Measurements from ENCODE around the gene ZNF792. TPM values are rescaled to one million over a fixed set of nuclear protein-coding genes. Genes with fewer than 3 reads are reported as not detected.
"Not testable (repeated sequence)": the region's sequence is repeated elsewhere in the genome, so short reads cannot be mapped to it uniquely, and the experiment has no call there.

Gene ZNF792
- total RNA-seq, 1 donor from 2014 or later: 5.0 TPM

- H3K4me1 Mint-ChIP-seq: no peaks in the 10 kb centered on the region
- H3K27ac Mint-ChIP-seq: no peak overlapping the region
- intact Hi-C loops (cut with micrococcal nuclease): no loop called here
- H3K4me3 Mint-ChIP-seq: no peak overlapping the region
- no peaks in the 10 kb centered on the region for H3K27me3 Mint-ChIP-seq
- H3K9me3 Mint-ChIP-seq: peaks cover 34% of the 10 kb centered on the region
- no peak for DNase-seq
- peaks cover 47% of the 10 kb centered on the region for H3K36me3 Mint-ChIP-seq (ENCODE audit: low read depth)
Measured at GRCh38 chr19:34943861-34944573, 20.0 kb downstream of the ZNF792 start.

- H3K9me3 Mint-ChIP-seq: peaks cover 18% of the 10 kb centered on the region
- H3K27me3 Mint-ChIP-seq: no peaks in the 10 kb centered on the region
- no peaks in the 10 kb centered on the region for H3K4me1 Mint-ChIP-seq
- intact Hi-C loops (cut with micrococcal nuclease): no loop called here
- peaks cover 55% of the 10 kb centered on the region for H3K36me3 Mint-ChIP-seq (ENCODE audit: low read depth)
- H3K4me3 Mint-ChIP-seq: no peak overlapping the region
- H3K27ac Mint-ChIP-seq: no peak overlapping the region
- no peak for DNase-seq
Measured at GRCh38 chr19:34938886-34939285, 25.1 kb downstream of the ZNF792 start.

GRCh38 chr19:34936184-34936583 lies 27.8 kb downstream of the ZNF792 start:
- no peak for DNase-seq
- intact Hi-C loops (cut with micrococcal nuclease): no loop called here
- Mint-ChIP-seq H3K4me3 (no peak overlapping the region), H3K4me1 (no peaks in the 10 kb centered on the region), H3K27ac (no peak overlapping the region), H3K9me3 (peaks cover 11% of the 10 kb centered on the region), H3K27me3 (no peaks in the 10 kb centered on the region), H3K36me3 (ENCODE audit: low read depth) (peaks cover 51% of the 10 kb centered on the region)

- peaks cover 43% of the 10 kb centered on the region for H3K36me3 Mint-ChIP-seq (ENCODE audit: low read depth)
- DNase-seq: no peak
Measured at GRCh38 chr19:34932494-34932893, 31.5 kb downstream of the ZNF792 start.

GRCh38 chr19:34926685-34927375 lies 37.2 kb downstream of the ZNF792 start, which contains the start of gene ZNF30:
Gene ZNF30 (plus strand): TSS chr19:34926903. CDS start chr19:34929948, 3,045 bp downstream.
- Mint-ChIP-seq H3K4me3 (peak within 1 kb of the TSS; percentile 90), H3K9me3 (peaks cover 3% of the 10 kb centered on the region), H3K27ac (peak within 1 kb of the TSS; percentile 20), H3K27me3 (peaks cover 2% of the 10 kb centered on the region), H3K36me3 (ENCODE audit: low read depth) (peaks cover 12% of the 10 kb centered on the region), H3K4me1 (peaks cover 8% of the 10 kb centered on the region)
- intact Hi-C loops (cut with micrococcal nuclease): no loop called here
- peak; percentile 92 for DNase-seq

More at GRCh38 chr19:34932494-34932893, 31.5 kb downstream of the ZNF792 start:
- intact Hi-C loops (cut with micrococcal nuclease): no loop called here
- no peak overlapping the region for H3K27ac Mint-ChIP-seq
- H3K9me3 Mint-ChIP-seq: peaks cover 5% of the 10 kb centered on the region
- no peak overlapping the region for H3K4me3 Mint-ChIP-seq
- H3K4me1 Mint-ChIP-seq: peaks cover 3% of the 10 kb centered on the region
- H3K27me3 Mint-ChIP-seq: no peaks in the 10 kb centered on the region

GRCh38 chr19:34926361-34926684 lies 37.7 kb downstream of the ZNF792 start:
- intact Hi-C loops (cut with micrococcal nuclease): no loop called here
- no peak for DNase-seq
- H3K27me3 Mint-ChIP-seq: peaks cover 2% of the 10 kb centered on the region
- peaks cover 9% of the 10 kb centered on the region for H3K36me3 Mint-ChIP-seq (ENCODE audit: low read depth)
- peak overlapping the region; percentile 90 for H3K4me3 Mint-ChIP-seq
- no peak overlapping the region for H3K27ac Mint-ChIP-seq
- H3K4me1 Mint-ChIP-seq: peaks cover 8% of the 10 kb centered on the region
- peaks cover 3% of the 10 kb centered on the region for H3K9me3 Mint-ChIP-seq

GRCh38 chr19:34925278-34925855 lies 38.7 kb downstream of the ZNF792 start:
- no peak overlapping the region for H3K4me3 Mint-ChIP-seq
- peaks cover 9% of the 10 kb centered on the region for H3K9me3 Mint-ChIP-seq
- H3K27me3 Mint-ChIP-seq: peaks cover 2% of the 10 kb centered on the region
- no peak for DNase-seq
- H3K4me1 Mint-ChIP-seq: peaks cover 8% of the 10 kb centered on the region
- H3K36me3 Mint-ChIP-seq (ENCODE audit: low read depth): peaks cover 7% of the 10 kb centered on the region
- intact Hi-C loops (cut with micrococcal nuclease): no loop called here
- no peak overlapping the region for H3K27ac Mint-ChIP-seq

GRCh38 chr19:34920090-34920786 lies 43.8 kb downstream of the ZNF792 start:
- intact Hi-C loops (cut with micrococcal nuclease); H3K4me1 Mint-ChIP-seq; H3K27me3 Mint-ChIP-seq; H3K4me3 Mint-ChIP-seq; H3K36me3 Mint-ChIP-seq (ENCODE audit: low read depth); H3K27ac Mint-ChIP-seq; DNase-seq: not testable (repeated sequence)
- H3K9me3 Mint-ChIP-seq: peaks cover 25% of the 10 kb centered on the region

GRCh38 chr19:34918190-34918589 lies 45.8 kb downstream of the ZNF792 start:
- no peaks in the 10 kb centered on the region for H3K4me1 Mint-ChIP-seq
- intact Hi-C loops (cut with micrococcal nuclease): no loop called here
- H3K27ac Mint-ChIP-seq: no peak overlapping the region
- H3K27me3 Mint-ChIP-seq: no peaks in the 10 kb centered on the region
- DNase-seq: no peak
- no peak overlapping the region for H3K4me3 Mint-ChIP-seq
- H3K36me3 Mint-ChIP-seq (ENCODE audit: low read depth): no peaks in the 10 kb centered on the region
- peaks cover 21% of the 10 kb centered on the region for H3K9me3 Mint-ChIP-seq

GRCh38 chr19:34917144-34917543 lies 46.9 kb downstream of the ZNF792 start:
- peaks cover 24% of the 10 kb centered on the region for H3K9me3 Mint-ChIP-seq
- H3K27ac Mint-ChIP-seq; H3K27me3 Mint-ChIP-seq; H3K36me3 Mint-ChIP-seq (ENCODE audit: low read depth); intact Hi-C loops (cut with micrococcal nuclease); DNase-seq; H3K4me1 Mint-ChIP-seq; H3K4me3 Mint-ChIP-seq: not testable (repeated sequence)

GRCh38 chr19:34910770-34911169 lies 53.3 kb downstream of the ZNF792 start:
- no peaks in the 10 kb centered on the region for H3K4me1 Mint-ChIP-seq
- H3K36me3 Mint-ChIP-seq (ENCODE audit: low read depth): peaks cover 2% of the 10 kb centered on the region
- H3K27ac Mint-ChIP-seq: no peak overlapping the region
- no peak for DNase-seq
- intact Hi-C loops (cut with micrococcal nuclease): no loop called here
- H3K27me3 Mint-ChIP-seq: peaks cover 10% of the 10 kb centered on the region
- no peak overlapping the region for H3K4me3 Mint-ChIP-seq
- peaks cover 18% of the 10 kb centered on the region for H3K9me3 Mint-ChIP-seq
